Esophagus muscularis mucosa (tissue), 3 donors: ENCODE results near the gene ADPGK.

ENCODE experiments used
- EP300 ChIP-seq: sonication (generic); formaldehyde crosslinking; IDR thresholded peaks from one replicate; pipeline ENCODE4 v1.6.1; 2017; ENCODE audit warnings: antibody characterized with exemption
- POLR2AphosphoS5 ChIP-seq, 2 donors: sonication (generic); formaldehyde crosslinking; IDR thresholded peaks; one replicate each; pipeline ENCODE4 v1.6.1; 2017; ENCODE audit warnings: antibody characterized with exemption in 2 of 2

- TF ChIP-seq POLR2AphosphoS5 (IDR thresholded peaks at IDR 0.05) (no peak), EP300 (no peak)
Observed at GRCh38 chr15:72733941-72734738, 49.4 kb downstream of the ADPGK start.
